SK-N-SH treated with all-trans-retinoic acid at 6 μM for 48 hours (cell line): Measurements from ENCODE around the gene SLITRK2.

Experiments
- ATAC-seq: fragments of 200-7000 bp; cut with Tn5 transposase; 3 replicates; pipeline ENCODE4 v1.9.1; 2020; ENCODE audit warnings: mild to moderate bottlenecking, moderate library complexity
- ARNTL ChIP-seq: fragments of 450-650 bp; formaldehyde crosslinking; IDR thresholded peaks from 2 replicates; pipeline ENCODE4 v1.5.0; 2020; ENCODE audit warnings: low read depth, mild to moderate bottlenecking, moderate library complexity, borderline replicate concordance
- CSDC2 ChIP-seq: fragments of 250-450 bp; sonication (Bioruptor Pico); IDR thresholded peaks from 2 replicates; pipeline ENCODE4 v1.5.0; 2020; ENCODE audit warnings: mild to moderate bottlenecking, moderate library complexity
- ESRRG ChIP-seq: fragments of 250-450 bp; sonication (Bioruptor Pico); IDR thresholded peaks from 2 replicates; pipeline ENCODE4 v1.6.1; 2021; ENCODE audit warnings: mild to moderate bottlenecking
- ISL1 ChIP-seq: fragments of 250-450 bp; sonication (Bioruptor Pico); IDR thresholded peaks from 2 replicates; pipeline ENCODE4 v2.1.2; 2022; ENCODE audit warnings: mild to moderate bottlenecking, moderate library complexity
- OSR1 ChIP-seq: fragments of 250-450 bp; sonication (Bioruptor Pico); IDR thresholded peaks from 2 replicates; pipeline ENCODE4 v1.8.0; 2022; ENCODE audit warnings: moderate library complexity, mild to moderate bottlenecking, inconsistent platforms
- PATZ1 ChIP-seq: fragments of 250-450 bp; sonication (Bioruptor Pico); IDR thresholded peaks from 2 replicates; pipeline ENCODE4 v1.8.0; 2020; ENCODE audit warnings: mild to moderate bottlenecking, moderate library complexity, borderline replicate concordance
- POU6F1 ChIP-seq: fragments of 250-450 bp; sonication (Bioruptor Pico); IDR thresholded peaks from 2 replicates; pipeline ENCODE4 v1.8.0; 2021; ENCODE audit warnings: low read depth, mild to moderate bottlenecking, moderate library complexity, borderline replicate concordance
- PPARA ChIP-seq: fragments of 250-450 bp; sonication (Bioruptor Pico); IDR thresholded peaks from 2 replicates; pipeline ENCODE4 v1.5.0; 2020; ENCODE audit warnings: mild to moderate bottlenecking, borderline replicate concordance
- RARB ChIP-seq: fragments of 250-450 bp; sonication (Bioruptor Pico); IDR thresholded peaks from 2 replicates; pipeline ENCODE4 v1.8.0; 2021; ENCODE audit warnings: mild to moderate bottlenecking, moderate library complexity
- SNAI2 ChIP-seq: fragments of 250-450 bp; sonication (Bioruptor Pico); IDR thresholded peaks from 2 replicates; pipeline ENCODE4 v1.5.0; 2020; ENCODE audit warnings: mild to moderate bottlenecking, moderate library complexity
- TCF4 ChIP-seq: fragments of 250-450 bp; sonication (Bioruptor Pico); IDR thresholded peaks from 2 replicates; pipeline ENCODE4 v1.8.0; 2021; ENCODE audit warnings: mild to moderate bottlenecking, moderate library complexity, borderline replicate concordance
- ZC3H10 ChIP-seq: fragments of 250-450 bp; sonication (Bioruptor Pico); IDR thresholded peaks from 2 replicates; pipeline ENCODE4 v1.5.1; 2021; ENCODE audit warnings: mild to moderate bottlenecking, moderate library complexity
- ZFP3 ChIP-seq: fragments of 250-450 bp; sonication (Bioruptor Pico); IDR thresholded peaks from 2 replicates; pipeline ENCODE4 v1.5.0; 2020; ENCODE audit warnings: mild to moderate bottlenecking, moderate library complexity
- ZFP30 ChIP-seq: fragments of 450-650 bp; formaldehyde crosslinking; IDR thresholded peaks from 2 replicates; pipeline ENCODE4 v1.5.0; 2022; ENCODE audit warnings: mild to moderate bottlenecking, moderate library complexity
- ZNF565 ChIP-seq: fragments of 450-650 bp; formaldehyde crosslinking; conservative IDR thresholded peaks from 2 replicates; pipeline ENCODE4 v1.5.0; 2020; ENCODE audit warnings: low read depth, mild to moderate bottlenecking, moderate library complexity
- ZNF70 ChIP-seq: fragments of 450-650 bp; formaldehyde crosslinking; IDR thresholded peaks from 2 replicates; pipeline ENCODE4 v1.5.0; 2020; ENCODE audit warnings: mild to moderate bottlenecking, moderate library complexity
- ZNF8 ChIP-seq: fragments of 450-650 bp; formaldehyde crosslinking; IDR thresholded peaks from 2 replicates; pipeline ENCODE4 v1.5.0; 2020; ENCODE audit warnings: mild to moderate bottlenecking, moderate library complexity
- TF ChIP-seq, protein P1 (sequence below): fragments of 250-450 bp; sonication (Bioruptor Pico); IDR thresholded peaks from 2 replicates; pipeline ENCODE4 v1.5.0; 2020; ENCODE audit warnings: mild to moderate bottlenecking, moderate library complexity
- TF ChIP-seq, protein P2 (sequence below): fragments of 250-450 bp; sonication (Bioruptor Pico); IDR thresholded peaks from 2 replicates; pipeline ENCODE4 v1.5.1; 2020; ENCODE audit warnings: low read depth, mild to moderate bottlenecking, moderate library complexity
- TF ChIP-seq, protein P3 (sequence below): fragments of 250-450 bp; sonication (Bioruptor Pico); IDR thresholded peaks from 2 replicates; pipeline ENCODE4 v1.5.1; 2021; ENCODE audit warnings: mild to moderate bottlenecking, moderate library complexity

Gene SLITRK2

DNA sequence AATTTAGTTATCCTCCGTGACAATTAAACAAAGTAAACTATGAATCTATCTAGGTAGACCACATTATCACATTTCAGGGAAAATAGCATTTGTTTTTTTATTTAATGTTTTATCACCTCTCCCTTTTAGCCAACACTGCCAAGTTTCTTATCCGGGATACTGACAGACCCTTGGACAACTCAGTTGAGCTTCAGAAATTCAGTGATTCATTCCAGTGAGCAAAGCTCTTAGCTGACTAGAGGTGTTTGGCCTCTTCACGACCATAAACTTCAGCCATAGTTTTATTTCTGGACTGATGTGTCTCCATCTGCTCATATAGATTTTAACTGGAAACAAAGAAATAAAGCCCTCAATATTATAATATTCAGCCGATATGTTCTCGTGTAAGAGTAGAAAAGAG is 15.2 kb downstream of the SLITRK2 start:
- ATAC-seq, result no peak
- TF ChIP-seq, protein P1, sequence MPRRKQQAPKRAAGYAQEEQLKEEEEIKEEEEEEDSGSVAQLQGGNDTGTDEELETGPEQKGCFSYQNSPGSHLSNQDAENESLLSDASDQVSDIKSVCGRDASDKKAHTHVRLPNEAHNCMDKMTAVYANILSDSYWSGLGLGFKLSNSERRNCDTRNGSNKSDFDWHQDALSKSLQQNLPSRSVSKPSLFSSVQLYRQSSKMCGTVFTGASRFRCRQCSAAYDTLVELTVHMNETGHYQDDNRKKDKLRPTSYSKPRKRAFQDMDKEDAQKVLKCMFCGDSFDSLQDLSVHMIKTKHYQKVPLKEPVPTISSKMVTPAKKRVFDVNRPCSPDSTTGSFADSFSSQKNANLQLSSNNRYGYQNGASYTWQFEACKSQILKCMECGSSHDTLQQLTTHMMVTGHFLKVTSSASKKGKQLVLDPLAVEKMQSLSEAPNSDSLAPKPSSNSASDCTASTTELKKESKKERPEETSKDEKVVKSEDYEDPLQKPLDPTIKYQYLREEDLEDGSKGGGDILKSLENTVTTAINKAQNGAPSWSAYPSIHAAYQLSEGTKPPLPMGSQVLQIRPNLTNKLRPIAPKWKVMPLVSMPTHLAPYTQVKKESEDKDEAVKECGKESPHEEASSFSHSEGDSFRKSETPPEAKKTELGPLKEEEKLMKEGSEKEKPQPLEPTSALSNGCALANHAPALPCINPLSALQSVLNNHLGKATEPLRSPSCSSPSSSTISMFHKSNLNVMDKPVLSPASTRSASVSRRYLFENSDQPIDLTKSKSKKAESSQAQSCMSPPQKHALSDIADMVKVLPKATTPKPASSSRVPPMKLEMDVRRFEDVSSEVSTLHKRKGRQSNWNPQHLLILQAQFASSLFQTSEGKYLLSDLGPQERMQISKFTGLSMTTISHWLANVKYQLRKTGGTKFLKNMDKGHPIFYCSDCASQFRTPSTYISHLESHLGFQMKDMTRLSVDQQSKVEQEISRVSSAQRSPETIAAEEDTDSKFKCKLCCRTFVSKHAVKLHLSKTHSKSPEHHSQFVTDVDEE (CRISPR knock-in tag), result no peak
- TF ChIP-seq CSDC2 (CRISPR knock-in tag) (no peak), ZNF8 (no peak), ARNTL (CRISPR knock-in tag) (no peak), ESRRG (no peak)
- TF ChIP-seq, protein P2, sequence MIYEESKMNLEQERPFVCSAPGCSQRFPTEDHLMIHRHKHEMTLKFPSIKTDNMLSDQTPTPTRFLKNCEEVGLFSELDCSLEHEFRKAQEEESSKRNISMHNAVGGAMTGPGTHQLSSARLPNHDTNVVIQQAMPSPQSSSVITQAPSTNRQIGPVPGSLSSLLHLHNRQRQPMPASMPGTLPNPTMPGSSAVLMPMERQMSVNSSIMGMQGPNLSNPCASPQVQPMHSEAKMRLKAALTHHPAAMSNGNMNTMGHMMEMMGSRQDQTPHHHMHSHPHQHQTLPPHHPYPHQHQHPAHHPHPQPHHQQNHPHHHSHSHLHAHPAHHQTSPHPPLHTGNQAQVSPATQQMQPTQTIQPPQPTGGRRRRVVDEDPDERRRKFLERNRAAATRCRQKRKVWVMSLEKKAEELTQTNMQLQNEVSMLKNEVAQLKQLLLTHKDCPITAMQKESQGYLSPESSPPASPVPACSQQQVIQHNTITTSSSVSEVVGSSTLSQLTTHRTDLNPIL (CRISPR knock-in tag), result no peak

DNA sequence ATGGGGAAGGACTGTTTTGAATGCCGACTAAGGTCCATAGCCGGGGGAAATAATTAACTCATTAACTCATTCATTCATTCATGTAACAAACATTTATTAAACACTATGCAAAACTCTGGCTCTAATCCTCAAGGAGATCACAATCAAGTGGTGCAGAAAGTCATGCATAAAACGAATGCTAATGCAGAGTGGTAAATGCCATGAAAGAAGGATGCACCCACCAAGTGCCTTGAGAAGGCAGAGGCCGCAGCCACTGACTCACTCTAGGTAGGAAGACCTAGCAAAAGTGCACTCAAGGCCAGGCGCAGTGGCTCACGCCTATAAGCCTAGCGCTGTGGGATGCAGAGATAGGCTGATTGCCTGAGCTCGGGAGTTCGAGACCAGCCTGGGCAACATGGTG is 22.9 kb downstream of the SLITRK2 start:
- TF ChIP-seq PATZ1 (CRISPR knock-in tag) (no peak), TCF4 (CRISPR knock-in tag) (no peak), ISL1 (no peak), ZFP30 (no peak), ZNF565 (no peak), ARNTL (CRISPR knock-in tag) (no peak), ZC3H10 (CRISPR knock-in tag) (no peak), POU6F1 (no peak), CSDC2 (CRISPR knock-in tag) (no peak), ZNF8 (no peak), ESRRG (no peak), ZFP3 (CRISPR knock-in tag) (no peak), PPARA (CRISPR knock-in tag) (no peak), OSR1 (no peak), RARB (CRISPR knock-in tag) (no peak), SNAI2 (CRISPR knock-in tag) (no peak), ZNF70 (CRISPR knock-in tag) (no peak)
- TF ChIP-seq, protein P3, sequence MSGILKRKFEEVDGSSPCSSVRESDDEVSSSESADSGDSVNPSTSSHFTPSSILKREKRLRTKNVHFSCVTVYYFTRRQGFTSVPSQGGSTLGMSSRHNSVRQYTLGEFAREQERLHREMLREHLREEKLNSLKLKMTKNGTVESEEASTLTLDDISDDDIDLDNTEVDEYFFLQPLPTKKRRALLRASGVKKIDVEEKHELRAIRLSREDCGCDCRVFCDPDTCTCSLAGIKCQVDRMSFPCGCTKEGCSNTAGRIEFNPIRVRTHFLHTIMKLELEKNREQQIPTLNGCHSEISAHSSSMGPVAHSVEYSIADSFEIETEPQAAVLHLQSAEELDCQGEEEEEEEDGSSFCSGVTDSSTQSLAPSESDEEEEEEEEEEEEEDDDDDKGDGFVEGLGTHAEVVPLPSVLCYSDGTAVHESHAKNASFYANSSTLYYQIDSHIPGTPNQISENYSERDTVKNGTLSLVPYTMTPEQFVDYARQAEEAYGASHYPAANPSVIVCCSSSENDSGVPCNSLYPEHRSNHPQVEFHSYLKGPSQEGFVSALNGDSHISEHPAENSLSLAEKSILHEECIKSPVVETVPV (CRISPR knock-in tag), result no peak
- TF ChIP-seq, protein P1 (CRISPR knock-in tag), result no peak
- TF ChIP-seq, protein P2 (CRISPR knock-in tag), result no peak
- ATAC-seq, result no peak
